Pancreas (tissue), 10 donors: ENCODE measurements around the gene DENND1B. TPM values are rescaled to one million over a fixed set of nuclear protein-coding genes. Genes with fewer than 3 reads are reported as not detected.

ENCODE experiments used
- ATAC-seq, 4 donors: fragments of 200-7000 bp; cut with Tn5 transposase; one replicate each; pipeline versions ENCODE4 v1.8.0 to v1.9.1; 2020; ENCODE audit warnings: mild to moderate bottlenecking in 4 of 4, moderate library complexity in 4 of 4
- DNase-seq, 6 donors: peaks; one replicate each; pipeline ENCODE4 v3.0.0-alpha.2; 2020
- FAIRE-seq: peaks from 2 replicates; lab custom pipeline; 2012; peaks lifted over from hg19 to GRCh38; lab: Jason Lieb, UNC
- H3K27ac ChIP-seq, 4 donors: fragments of 200-600 bp; sonication (generic); 1 replicate in 3 of 4; 2 replicates in 1 of 4; pipeline versions ENCODE4 v1.5.0 to v1.8.0; 2020
- H3K27me3 ChIP-seq, 4 donors: fragments of 200-600 bp; one replicate each; pipeline ENCODE4 v1.8.0; 2021
- H3K36me3 ChIP-seq, 3 donors: fragments of 200-600 bp; sonication (generic) in 1 of 3; one replicate each; pipeline versions ENCODE4 v1.5.0 to v1.8.0; 2020 to 2021
- H3K4me1 ChIP-seq, 3 donors: fragments of 200-600 bp; one replicate each; pipeline ENCODE4 v1.8.0; 2021
- H3K4me3 ChIP-seq, 4 donors: fragments of 200-600 bp; sonication (generic) in 2 of 4; one replicate each; pipeline versions ENCODE4 v1.5.0 to v1.8.0; 2020 to 2021
- H3K9me3 ChIP-seq, 4 donors: fragments of 200-600 bp; one replicate each; pipeline ENCODE4 v1.8.0; 2021
- WGBS, 2 donors: extraction: QIAGEN DNeasy Blood & Tissue Kit; methylation state at CpG; one replicate each; pipeline ENCODE4 v1.1.7; 2013; 5-methylcytosine and 5-hydroxymethylcytosine counted together
- intact Hi-C, 3 donors: fragments of 100-400 bp; cut with DNase I; formaldehyde crosslinking; loops; one replicate each; pipeline versions ENCODE4 v1.11.1 to v1.14.2; 2022
- polyA plus RNA-seq, 2 donors: library from polyadenylated mRNA; stranded (reverse); fragments of 200-250 nt; gene quantifications; one replicate each; pipeline ENCODE4 v1.2.3, GENCODE V29; 2013
- total RNA-seq, 6 donors: library from RNA; stranded (reverse); fragmentation: NEBNext Ultra II Directional in 4 of 6; extraction: Animal tissue kit (Norgen Biotek cat#: 25700) in 4 of 6; gene quantifications; one replicate each; pipeline versions ENCODE4 v1.2.1 to v1.2.4, GENCODE V29; 2021 to 2023
- TF ChIP-seq, protein P1 (sequence below), 4 donors: fragments of 200-600 bp; sonication (generic) in 3 of 4; IDR thresholded peaks; one replicate each; pipeline versions ENCODE4 v1.5.0 to v1.8.0; 2021; ENCODE audit warnings: antibody characterized with exemption in 4 of 4
- donor health status: healthy with polysubstance abuse.
- donor health status: DM: no; HTN: no; CAD: no; lungs with moderate emphysema.
- donor health status: DM: no; HTN: no; CAD: no.
- donor health status: control.
- donor health status: control.
- donor health status: Bipolar disorder and iron deficiency.
- donor health status: DM: yes; HTN: yes; CAD: no.
- donor health status: DM: no; HTN: no; CAD: no.
- donor health status: DM: no; HTN: no; CAD: no.
- donor health status: DM: yes; HTN: yes; CAD: no.

DENND1B gene
- total and polyA plus RNA-seq, 8 donors: 3.1 to 16.8 (median 11.1) TPM

DNA sequence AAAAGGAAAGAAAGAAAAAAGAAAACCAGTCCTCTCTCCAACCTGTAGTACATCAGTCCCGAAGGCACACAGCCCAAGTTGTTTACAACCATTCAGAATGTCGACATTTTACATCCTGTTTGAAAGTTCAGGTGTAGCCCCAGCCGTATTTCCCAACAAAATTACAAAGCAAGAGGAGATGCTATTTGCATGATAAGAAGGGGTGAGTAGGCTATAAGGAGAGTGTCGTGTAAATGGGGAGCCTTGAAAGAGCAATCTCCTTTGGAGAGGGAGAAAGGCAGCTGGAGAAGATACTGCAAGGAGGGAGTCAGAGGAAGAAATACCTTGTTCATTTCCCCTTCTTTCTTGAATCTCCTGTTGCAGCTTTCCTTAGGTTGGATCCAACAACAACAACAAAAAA is 35.5 kb upstream of the DENND1B start:
- no peak for ATAC-seq
- no peak for DNase-seq
- H3K27me3 ChIP-seq: no peaks in the 10 kb centered on the region
- no peak overlapping the region for H3K27ac ChIP-seq
- H3K4me3 ChIP-seq: no peak overlapping the region
- no peak for FAIRE-seq
- 78 to 82% methylated on average over 4 of the region's 4 CpGs for WGBS, 2 donors
- no peaks in the 10 kb centered on the region for H3K9me3 ChIP-seq
- TF ChIP-seq, protein P1, sequence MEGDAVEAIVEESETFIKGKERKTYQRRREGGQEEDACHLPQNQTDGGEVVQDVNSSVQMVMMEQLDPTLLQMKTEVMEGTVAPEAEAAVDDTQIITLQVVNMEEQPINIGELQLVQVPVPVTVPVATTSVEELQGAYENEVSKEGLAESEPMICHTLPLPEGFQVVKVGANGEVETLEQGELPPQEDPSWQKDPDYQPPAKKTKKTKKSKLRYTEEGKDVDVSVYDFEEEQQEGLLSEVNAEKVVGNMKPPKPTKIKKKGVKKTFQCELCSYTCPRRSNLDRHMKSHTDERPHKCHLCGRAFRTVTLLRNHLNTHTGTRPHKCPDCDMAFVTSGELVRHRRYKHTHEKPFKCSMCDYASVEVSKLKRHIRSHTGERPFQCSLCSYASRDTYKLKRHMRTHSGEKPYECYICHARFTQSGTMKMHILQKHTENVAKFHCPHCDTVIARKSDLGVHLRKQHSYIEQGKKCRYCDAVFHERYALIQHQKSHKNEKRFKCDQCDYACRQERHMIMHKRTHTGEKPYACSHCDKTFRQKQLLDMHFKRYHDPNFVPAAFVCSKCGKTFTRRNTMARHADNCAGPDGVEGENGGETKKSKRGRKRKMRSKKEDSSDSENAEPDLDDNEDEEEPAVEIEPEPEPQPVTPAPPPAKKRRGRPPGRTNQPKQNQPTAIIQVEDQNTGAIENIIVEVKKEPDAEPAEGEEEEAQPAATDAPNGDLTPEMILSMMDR (IDR thresholded peaks at IDR 0.05): no peak
- intact Hi-C loops: no loop called here
- H3K4me1 ChIP-seq: no peaks in the 10 kb centered on the region
- H3K36me3 ChIP-seq: no peaks in the 10 kb centered on the region

DNA sequence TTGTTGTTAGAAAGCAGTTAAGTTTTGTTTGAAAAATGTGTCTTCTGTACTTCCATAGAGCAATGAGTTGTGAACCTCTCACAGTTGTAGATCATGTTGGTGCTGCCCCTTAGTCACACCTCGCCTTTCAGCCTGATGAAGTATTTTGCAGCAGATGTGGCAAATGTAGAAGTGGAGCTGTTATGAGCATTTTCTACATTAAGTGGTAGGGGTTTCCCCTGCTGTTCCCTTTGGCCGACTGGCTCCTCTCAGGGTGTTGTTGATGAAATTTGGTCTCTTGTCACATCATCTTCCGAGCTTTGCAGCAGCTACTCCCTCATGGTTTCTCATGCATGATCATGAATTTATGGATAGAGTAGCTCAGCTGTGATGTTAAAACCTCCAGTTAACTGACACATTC is 33.6 kb upstream of the DENND1B start:
- intact Hi-C loops: no loop called here
- no peak for FAIRE-seq
- H3K4me3 ChIP-seq: no peak overlapping the region

DNA sequence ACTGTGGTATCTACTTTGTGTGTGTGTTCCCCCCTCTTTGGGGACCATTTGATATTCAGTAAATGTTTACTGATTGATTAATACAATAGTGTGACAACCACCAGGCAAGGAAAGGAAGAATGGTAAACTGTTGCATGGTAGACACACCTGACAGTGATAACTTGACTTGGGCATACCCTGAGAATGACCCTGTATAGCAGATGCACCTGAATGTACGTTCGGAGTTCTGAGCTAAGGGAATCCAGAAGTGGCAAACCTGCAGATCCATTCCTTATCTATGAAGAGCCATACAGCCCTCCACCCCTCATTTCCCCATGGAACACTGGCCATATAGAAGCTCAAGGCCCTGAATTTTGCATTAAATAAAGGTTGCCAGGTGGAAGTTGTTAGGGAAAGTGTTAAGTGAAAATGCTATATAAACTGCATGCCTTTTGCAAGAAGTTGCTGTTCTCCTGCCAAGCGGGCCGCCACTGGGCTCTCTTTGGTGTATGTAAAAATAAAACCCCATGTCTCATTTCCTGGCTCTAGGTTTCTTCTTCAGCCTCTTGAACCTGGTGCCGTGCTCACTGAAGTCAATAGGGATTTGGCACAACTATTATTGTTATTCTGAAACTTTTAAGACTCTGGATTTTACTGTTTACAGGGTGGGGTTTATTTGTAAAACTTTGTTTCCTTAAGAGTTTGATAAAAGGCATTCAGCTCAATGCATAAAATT is 32.6 kb upstream of the DENND1B start:
- WGBS, 2 donors: 81 to 83% methylated on average over 5 of the region's 5 CpGs
- TF ChIP-seq, protein P1 (IDR thresholded peaks at IDR 0.05): no peak
- Histone ChIP-seq H3K4me1 (no peaks in the 10 kb centered on the region), H3K27me3 (no peaks in the 10 kb centered on the region), H3K36me3 (no peaks in the 10 kb centered on the region), H3K27ac (no peak overlapping the region), H3K9me3 (no peaks in the 10 kb centered on the region), H3K4me3 (no peak overlapping the region)
- intact Hi-C loops: no loop called here
- FAIRE-seq (no peak), ATAC-seq (no peak), DNase-seq (no peak)

More for the DNA sequence above, 33.6 kb upstream of the DENND1B start:
- Histone ChIP-seq H3K27me3 (no peaks in the 10 kb centered on the region), H3K27ac (no peak overlapping the region), H3K9me3 (no peaks in the 10 kb centered on the region), H3K4me1 (no peaks in the 10 kb centered on the region), H3K36me3 (no peaks in the 10 kb centered on the region)
- DNase-seq (no peak), ATAC-seq (no peak)
- TF ChIP-seq, protein P1 (IDR thresholded peaks at IDR 0.05): no peak
- WGBS, 2 donors: 57 to 63% methylated on average over 3 of the region's 3 CpGs

DNA sequence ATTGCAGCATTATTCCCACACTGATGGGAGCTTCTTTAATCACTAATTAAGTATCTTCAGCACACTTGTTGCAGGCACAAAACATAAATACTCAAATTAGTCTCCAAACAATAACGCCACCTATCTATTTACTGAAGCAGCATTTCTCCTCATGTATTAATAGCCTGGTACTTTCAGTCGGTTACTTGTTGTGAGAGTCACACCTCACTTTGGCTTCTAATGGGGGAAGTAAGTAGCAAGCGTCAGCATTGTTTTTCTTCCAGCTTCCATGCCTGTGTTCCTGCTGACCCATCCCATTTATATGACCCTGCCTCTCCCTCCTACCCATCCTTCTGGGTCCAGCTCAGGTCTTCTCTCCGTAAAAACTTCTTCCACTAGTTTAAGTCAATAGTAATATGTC is 31.9 kb upstream of the DENND1B start:
- H3K36me3 ChIP-seq: no peaks in the 10 kb centered on the region
- H3K4me3 ChIP-seq: no peak overlapping the region
- H3K27ac ChIP-seq: no peak overlapping the region
- no peak for ATAC-seq
- no peaks in the 10 kb centered on the region for H3K4me1 ChIP-seq
- FAIRE-seq: no peak
- WGBS, 2 donors: 74 to 84% methylated on average over 4 of the region's 4 CpGs
- no peak for DNase-seq
- no peaks in the 10 kb centered on the region for H3K27me3 ChIP-seq
- intact Hi-C loops: no loop called here
- TF ChIP-seq, protein P1 (IDR thresholded peaks at IDR 0.05): no peak
- H3K9me3 ChIP-seq: no peaks in the 10 kb centered on the region

DNA sequence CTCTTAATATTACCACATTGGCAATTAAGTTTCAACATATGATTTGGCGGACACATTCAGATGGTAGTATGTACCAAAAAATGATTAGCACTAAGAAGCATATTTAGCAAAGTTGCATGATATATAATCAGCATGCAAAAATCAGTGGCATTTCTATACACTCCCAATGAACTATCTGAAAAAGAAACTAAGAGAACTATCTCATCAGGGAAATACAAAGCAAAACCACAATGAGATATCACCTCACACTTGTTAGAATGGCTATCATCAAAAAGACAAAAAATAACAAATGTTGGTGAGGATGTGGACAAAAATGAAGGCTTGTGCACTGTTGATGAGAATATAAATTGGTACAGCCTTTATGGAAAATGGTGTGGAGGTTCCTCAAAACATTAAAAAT is 31.4 kb upstream of the DENND1B start:
- FAIRE-seq: no peak
- ATAC-seq: no peak
- TF ChIP-seq, protein P1 (IDR thresholded peaks at IDR 0.05): no peak
- WGBS, 2 donors: 98 to 99% methylated on average over 1 of the region's 1 CpG
- intact Hi-C loops: no loop called here
- H3K4me3 ChIP-seq: no peak overlapping the region
- H3K9me3 ChIP-seq: no peaks in the 10 kb centered on the region
- H3K4me1 ChIP-seq: no peaks in the 10 kb centered on the region
- H3K36me3 ChIP-seq: no peaks in the 10 kb centered on the region
- H3K27me3 ChIP-seq: no peaks in the 10 kb centered on the region
- H3K27ac ChIP-seq: no peak overlapping the region
- no peak for DNase-seq
